HUES6 (cell line): ENCODE data around the gene SH2D2A.

Experiments used
- H3K27ac ChIP-seq: 2 replicates; pipeline ENCODE4 v1.7.0; 2013; ENCODE audit warnings: low read depth, mild to moderate bottlenecking, low read length, inconsistent platforms
- H3K27me3 ChIP-seq: 2 replicates; pipeline ENCODE4 v1.6.1; 2013; ENCODE audit warnings: low read length; ENCODE audit not compliant: control insufficient read depth, insufficient read depth
- H3K36me3 ChIP-seq: 2 replicates; pipeline ENCODE4 v1.6.1; 2013; ENCODE audit warnings: low read length; ENCODE audit not compliant: control insufficient read depth, insufficient read depth
- H3K4me1 ChIP-seq: 2 replicates; pipeline ENCODE4 v1.6.1; 2013; ENCODE audit warnings: low read length; ENCODE audit not compliant: control insufficient read depth, insufficient read depth
- H3K4me3 ChIP-seq: 2 replicates; pipeline ENCODE4 v1.5.1; 2013; ENCODE audit warnings: low read depth, low read length
- H3K9ac ChIP-seq: one replicate; pipeline ENCODE4 v1.6.1; 2013; ENCODE audit warnings: mild to moderate bottlenecking, low read length
- H3K9me3 ChIP-seq: 2 replicates; pipeline ENCODE4 v1.6.1; 2013; ENCODE audit warnings: low read depth, low read length; ENCODE audit not compliant: control insufficient read depth, insufficient read depth

SH2D2A gene

GRCh38 chr1:156821801-156822200 is 5.2 kb upstream of the SH2D2A start:
- Histone ChIP-seq H3K9ac (no peak overlapping the region), H3K27ac (no peak overlapping the region), H3K4me3 (no peak overlapping the region), H3K36me3 (no peaks in the 10 kb centered on the region), H3K27me3 (peaks cover 25% of the 10 kb centered on the region), H3K9me3 (no peaks in the 10 kb centered on the region), H3K4me1 (peaks cover 3% of the 10 kb centered on the region; the same call in 1 of the 2 replicates)

- Histone ChIP-seq H3K27ac (no peak overlapping the region), H3K9ac (no peak overlapping the region), H3K9me3 (no peaks in the 10 kb centered on the region), H3K36me3 (no peaks in the 10 kb centered on the region), H3K4me3 (no peak overlapping the region), H3K4me1 (peaks cover 36% of the 10 kb centered on the region), H3K27me3 (peaks cover 50% of the 10 kb centered on the region)
Measured at GRCh38 chr1:156815961-156816422, 656 bp downstream of the SH2D2A start.

GRCh38 chr1:156815307-156815826 is 1.3 kb downstream of the SH2D2A start:
- Histone ChIP-seq H3K36me3 (no peaks in the 10 kb centered on the region), H3K27me3 (peaks cover 50% of the 10 kb centered on the region), H3K4me3 (no peak overlapping the region), H3K9ac (peak overlapping the region; percentile 13), H3K4me1 (peaks cover 36% of the 10 kb centered on the region), H3K27ac (no peak overlapping the region), H3K9me3 (no peaks in the 10 kb centered on the region)

GRCh38 chr1:156814571-156815260 is 1.9 kb downstream of the SH2D2A start:
- peak overlapping the region; percentile 47 for H3K9ac ChIP-seq
- peak overlapping the region; percentile 54; the same call in 1 of the 2 replicates for H3K4me3 ChIP-seq
- H3K4me1 ChIP-seq: peaks cover 36% of the 10 kb centered on the region

GRCh38 chr1:156813750-156814570 is 2.7 kb downstream of the SH2D2A start:
- H3K4me3 ChIP-seq: peak overlapping the region; percentile 54
- peaks cover 36% of the 10 kb centered on the region for H3K4me1 ChIP-seq
- peaks cover 50% of the 10 kb centered on the region for H3K27me3 ChIP-seq
- no peaks in the 10 kb centered on the region for H3K9me3 ChIP-seq
- no peaks in the 10 kb centered on the region for H3K36me3 ChIP-seq
- no peak overlapping the region for H3K27ac ChIP-seq
- peak overlapping the region; percentile 54 for H3K9ac ChIP-seq

More at GRCh38 chr1:156814571-156815260, 1.9 kb downstream of the SH2D2A start:
- no peaks in the 10 kb centered on the region for H3K36me3 ChIP-seq
- no peak overlapping the region for H3K27ac ChIP-seq
- no peaks in the 10 kb centered on the region for H3K9me3 ChIP-seq
- peaks cover 50% of the 10 kb centered on the region for H3K27me3 ChIP-seq

DNA sequence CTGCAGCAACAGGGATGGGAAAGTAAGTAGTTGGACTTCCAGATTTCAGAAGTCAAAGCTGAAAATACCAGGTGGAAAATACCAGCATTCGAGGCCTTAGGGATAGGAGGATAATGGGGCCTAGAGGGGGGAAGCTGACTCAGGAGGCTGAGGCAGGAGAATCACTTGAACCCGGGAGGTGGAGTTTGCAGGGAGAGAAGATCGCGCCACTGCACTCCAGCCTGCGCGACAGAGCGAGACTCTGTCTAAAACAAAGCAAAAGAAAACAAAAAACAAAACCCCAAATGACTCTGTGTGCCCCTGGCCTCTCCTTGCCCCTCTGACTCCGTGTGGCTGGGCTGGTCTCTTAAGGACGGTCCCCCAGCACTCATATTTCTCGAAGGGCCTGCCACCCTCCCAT is 3.4 kb downstream of the SH2D2A start:
- Histone ChIP-seq H3K9me3 (no peaks in the 10 kb centered on the region), H3K9ac (peak overlapping the region; percentile 54), H3K27ac (no peak overlapping the region), H3K4me3 (peak overlapping the region; percentile 54), H3K36me3 (no peaks in the 10 kb centered on the region), H3K27me3 (peaks cover 50% of the 10 kb centered on the region), H3K4me1 (peaks cover 36% of the 10 kb centered on the region)

DNA sequence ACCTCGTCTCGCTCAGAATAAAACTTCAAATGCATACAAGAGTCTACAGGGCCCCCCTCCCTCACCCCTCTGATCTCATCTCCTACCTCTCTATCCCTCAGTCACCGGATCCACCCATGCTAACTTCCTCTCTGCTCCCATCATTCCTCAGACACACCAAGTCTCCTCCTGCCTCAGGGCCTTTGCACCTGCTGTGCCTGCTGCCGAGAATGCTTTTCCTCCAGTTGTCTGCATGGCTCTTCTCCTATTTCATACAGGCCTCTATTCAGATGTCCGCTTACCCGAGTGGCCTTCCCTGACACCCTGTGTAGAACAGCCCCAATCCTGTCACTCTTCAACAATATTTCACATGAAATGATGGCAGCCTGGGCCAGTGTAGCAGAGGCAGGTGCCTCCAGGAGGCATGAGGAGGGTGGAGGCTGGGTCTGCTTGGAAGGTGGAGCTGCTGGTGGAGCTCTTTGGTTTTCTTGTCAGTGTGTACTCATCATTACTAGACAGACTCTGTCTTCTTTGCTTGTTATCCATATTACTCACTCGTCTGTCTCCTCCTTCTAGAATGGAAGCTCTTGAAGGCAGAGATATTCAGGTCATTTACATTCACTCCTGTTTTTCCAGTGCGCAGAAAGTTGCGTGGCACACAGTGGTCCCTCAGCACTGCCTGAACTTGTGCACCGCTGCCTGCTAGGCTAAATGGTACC is 4.2 kb downstream of the SH2D2A start:
- no peaks in the 10 kb centered on the region for H3K36me3 ChIP-seq
- no peak overlapping the region for H3K27ac ChIP-seq
- no peaks in the 10 kb centered on the region for H3K9me3 ChIP-seq
- H3K4me1 ChIP-seq: peaks cover 36% of the 10 kb centered on the region
- no peak overlapping the region for H3K4me3 ChIP-seq
- H3K27me3 ChIP-seq: peaks cover 50% of the 10 kb centered on the region
- H3K9ac ChIP-seq: no peak overlapping the region

GRCh38 chr1:156811168-156811567 is 5.5 kb downstream of the SH2D2A start:
- no peak overlapping the region for H3K9ac ChIP-seq
- no peaks in the 10 kb centered on the region for H3K36me3 ChIP-seq
- H3K27ac ChIP-seq: no peak overlapping the region
- H3K4me3 ChIP-seq: no peak overlapping the region
- peaks cover 27% of the 10 kb centered on the region for H3K4me1 ChIP-seq
- no peaks in the 10 kb centered on the region for H3K9me3 ChIP-seq
- H3K27me3 ChIP-seq: peaks cover 44% of the 10 kb centered on the region

- H3K36me3 ChIP-seq: no peaks in the 10 kb centered on the region
- H3K9me3 ChIP-seq: no peaks in the 10 kb centered on the region
- H3K4me1 ChIP-seq: peaks cover 16% of the 10 kb centered on the region
- no peak overlapping the region for H3K27ac ChIP-seq
- H3K27me3 ChIP-seq: peaks cover 31% of the 10 kb centered on the region
- H3K9ac ChIP-seq: no peak overlapping the region
- H3K4me3 ChIP-seq: no peak overlapping the region
Measured at GRCh38 chr1:156809711-156810366, 6.8 kb downstream of the SH2D2A start.

- H3K9me3 ChIP-seq: no peaks in the 10 kb centered on the region
- H3K27ac ChIP-seq: no peak overlapping the region
- no peak overlapping the region for H3K9ac ChIP-seq
- no peak overlapping the region for H3K4me3 ChIP-seq
- peaks cover 11% of the 10 kb centered on the region for H3K4me1 ChIP-seq
- no peaks in the 10 kb centered on the region for H3K36me3 ChIP-seq
- H3K27me3 ChIP-seq: peaks cover 25% of the 10 kb centered on the region
Measured at GRCh38 chr1:156809281-156809680, 7.4 kb downstream of the SH2D2A start.
